GM18858 (cell line): ENCODE measurements around the gene CCNK.
A peak's percentile ranks its signal among the peaks of the same experiment; 100 is the strongest.

ENCODE experiments used
- ATAC-seq: cut with Tn5 transposase; IDR thresholded peaks from one replicate; pipeline ENCODE4 v1.9.1; 2021; ENCODE audit not compliant: unreplicated experiment

The CCNK gene

GRCh38 chr14:99465288-99465687 is 15.9 kb upstream of the CCNK start:
- no peak for ATAC-seq

- no peak for ATAC-seq
Observed at GRCh38 chr14:99466758-99467157, 14.5 kb upstream of the CCNK start.

- ATAC-seq, result no peak
Observed at GRCh38 chr14:99467336-99468078, 13.7 kb upstream of the CCNK start.

- ATAC-seq, result no peak
Observed at GRCh38 chr14:99468081-99468480, 13.1 kb upstream of the CCNK start.

GRCh38 chr14:99468836-99469592 is 12.2 kb upstream of the CCNK start:
- ATAC-seq, result no peak

- no peak for ATAC-seq
Observed at GRCh38 chr14:99471731-99472130, 9.5 kb upstream of the CCNK start.

GRCh38 chr14:99472937-99473336 is 8.3 kb upstream of the CCNK start:
- no peak for ATAC-seq

GRCh38 chr14:99473458-99473857 is 7.8 kb upstream of the CCNK start:
- ATAC-seq, result no peak

GRCh38 chr14:99475179-99475578 is 6.0 kb upstream of the CCNK start:
- ATAC-seq, result no peak

- no peak for ATAC-seq
Observed at GRCh38 chr14:99475660-99476059, 5.5 kb upstream of the CCNK start.

- no peak for ATAC-seq
Observed at GRCh38 chr14:99476864-99477263, 4.3 kb upstream of the CCNK start.

GRCh38 chr14:99478128-99478527 is 3.1 kb upstream of the CCNK start:
- ATAC-seq, result no peak

- no peak for ATAC-seq
Observed at GRCh38 chr14:99479160-99479905, 1.9 kb upstream of the CCNK start.

GRCh38 chr14:99479906-99480869 is 1.0 kb upstream of the CCNK start, which contains the start of gene SETD3:
Gene SETD3 (minus strand): TSS chr14:99480859. CDS start chr14:99465805, 15,054 bp downstream.
- ATAC-seq, result peak; percentile 1

GRCh38 chr14:99481745-99482099 is 513 bp downstream of the CCNK start:
- no peak for ATAC-seq

GRCh38 chr14:99484106-99484505 is 2.9 kb downstream of the CCNK start:
- no peak for ATAC-seq

GRCh38 chr14:99497341-99497740 is 16.1 kb downstream of the CCNK start:
- ATAC-seq, result no peak

- ATAC-seq, result no peak
Observed at GRCh38 chr14:99497894-99498293, 16.7 kb downstream of the CCNK start.

- ATAC-seq, result no peak
Observed at GRCh38 chr14:99502989-99503421, 21.8 kb downstream of the CCNK start.

- no peak for ATAC-seq
Observed at GRCh38 chr14:99503848-99504453, 22.7 kb downstream of the CCNK start.
